ENCODE data around the gene CHPT1. TPM values are rescaled to one million over a fixed set of nuclear protein-coding genes. Genes with fewer than 3 reads are reported as not detected.
"Not testable (repeated sequence)": the region's sequence is repeated elsewhere in the genome, so short reads cannot be mapped to it uniquely, and the experiment has no call there.

CHPT1 gene
- total and polyA plus RNA-seq, 3 donors from 2014 or later, result 150 to 267 (median 154) TPM

DNA sequence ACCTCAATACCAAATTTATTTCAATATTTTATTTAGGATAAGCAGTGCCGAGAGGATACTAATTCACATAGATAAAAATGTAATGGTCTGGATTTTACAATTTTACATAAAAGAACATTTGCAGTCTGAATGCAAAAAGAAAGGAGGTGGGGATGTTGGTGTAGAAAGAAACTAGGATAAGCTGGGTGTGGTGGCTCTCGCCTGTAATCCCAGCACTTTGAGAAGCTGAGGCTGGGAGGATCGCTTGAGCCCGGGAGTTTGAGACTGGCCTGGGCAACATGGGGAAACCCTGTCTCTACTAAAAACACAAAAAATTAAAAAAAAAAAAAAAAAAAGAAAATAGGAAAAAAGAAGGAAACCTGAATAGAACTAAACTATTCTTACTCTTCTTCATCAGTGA, 25.0 kb downstream of the CHPT1 start:
- H3K36me3 ChIP-seq (ENCODE audit: low read depth, missing control alignments), result no peaks in the 10 kb centered on the region

DNA sequence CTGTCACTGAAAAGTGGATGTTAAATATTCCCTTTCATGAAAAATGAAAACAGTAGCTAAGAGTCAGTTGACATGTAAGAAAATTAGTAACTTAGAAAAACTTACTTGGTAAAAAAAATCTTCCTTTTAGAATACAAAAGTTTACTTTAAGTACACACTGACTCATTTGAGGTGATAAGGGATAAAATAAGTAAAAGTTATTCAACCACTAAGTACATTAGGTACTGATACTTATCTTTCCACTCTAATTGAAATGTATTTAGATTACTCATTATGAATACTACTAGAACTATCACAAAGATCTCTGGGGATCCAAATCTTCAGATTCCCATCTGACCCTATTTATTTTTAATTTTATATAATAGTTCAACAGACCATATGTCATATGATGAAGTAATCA, 29.7 kb downstream of the CHPT1 start:
- no peak for DNase-seq
- intact Hi-C loops (cut with DNase I; ENCODE audit: low total_unique reads), result no loop called here
- Histone ChIP-seq H3K4me1 (no peaks in the 10 kb centered on the region), H3K9me3 (no peaks in the 10 kb centered on the region), H3K27me3 (no peaks in the 10 kb centered on the region), H3K36me3 (ENCODE audit: low read depth, missing control alignments) (no peaks in the 10 kb centered on the region), H3K4me3 (no peak overlapping the region), H3K27ac (no peak overlapping the region)
- no peak for TF ChIP-seq POLR2A (IDR thresholded peaks at IDR 0.05)
- TF ChIP-seq, protein P1, sequence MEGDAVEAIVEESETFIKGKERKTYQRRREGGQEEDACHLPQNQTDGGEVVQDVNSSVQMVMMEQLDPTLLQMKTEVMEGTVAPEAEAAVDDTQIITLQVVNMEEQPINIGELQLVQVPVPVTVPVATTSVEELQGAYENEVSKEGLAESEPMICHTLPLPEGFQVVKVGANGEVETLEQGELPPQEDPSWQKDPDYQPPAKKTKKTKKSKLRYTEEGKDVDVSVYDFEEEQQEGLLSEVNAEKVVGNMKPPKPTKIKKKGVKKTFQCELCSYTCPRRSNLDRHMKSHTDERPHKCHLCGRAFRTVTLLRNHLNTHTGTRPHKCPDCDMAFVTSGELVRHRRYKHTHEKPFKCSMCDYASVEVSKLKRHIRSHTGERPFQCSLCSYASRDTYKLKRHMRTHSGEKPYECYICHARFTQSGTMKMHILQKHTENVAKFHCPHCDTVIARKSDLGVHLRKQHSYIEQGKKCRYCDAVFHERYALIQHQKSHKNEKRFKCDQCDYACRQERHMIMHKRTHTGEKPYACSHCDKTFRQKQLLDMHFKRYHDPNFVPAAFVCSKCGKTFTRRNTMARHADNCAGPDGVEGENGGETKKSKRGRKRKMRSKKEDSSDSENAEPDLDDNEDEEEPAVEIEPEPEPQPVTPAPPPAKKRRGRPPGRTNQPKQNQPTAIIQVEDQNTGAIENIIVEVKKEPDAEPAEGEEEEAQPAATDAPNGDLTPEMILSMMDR (IDR thresholded peaks at IDR 0.05), result no peak

More for the DNA sequence above, 25.0 kb downstream of the CHPT1 start:
- H3K9me3 ChIP-seq, result no peaks in the 10 kb centered on the region
- H3K27ac ChIP-seq, result no peak overlapping the region
- no peak for DNase-seq
- no peak overlapping the region for H3K4me3 ChIP-seq
- no peaks in the 10 kb centered on the region for H3K4me1 ChIP-seq
- WGBS, 2 donors, result 97% methylated on average over 4 of the region's 4 CpGs
- intact Hi-C loops (cut with DNase I; ENCODE audit: low total_unique reads), result no loop called here
- TF ChIP-seq, protein P1 (IDR thresholded peaks at IDR 0.05), result no peak
- no peak for TF ChIP-seq POLR2A (IDR thresholded peaks at IDR 0.05)
- H3K27me3 ChIP-seq, result no peaks in the 10 kb centered on the region

DNA sequence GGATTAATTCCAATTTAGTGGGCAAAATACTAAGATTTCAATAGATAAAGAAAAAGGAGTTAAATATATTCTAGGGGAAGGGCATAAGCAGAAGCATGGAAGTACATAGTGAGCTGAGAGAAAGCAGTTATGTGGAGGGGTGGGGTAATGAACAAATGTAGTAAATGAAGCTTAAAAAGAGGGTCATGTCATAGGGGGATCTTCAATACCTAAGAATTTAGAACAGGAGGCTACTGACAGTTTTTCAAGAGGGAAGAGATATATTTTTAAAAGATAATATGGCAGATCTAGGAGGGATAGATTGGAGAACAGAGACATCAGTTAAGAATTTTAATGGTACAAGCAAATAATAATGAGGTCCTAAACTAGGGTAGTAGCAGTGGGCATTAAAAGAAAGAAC, 32.4 kb downstream of the CHPT1 start:
- no peaks in the 10 kb centered on the region for H3K9me3 ChIP-seq
- TF ChIP-seq, protein P1 (IDR thresholded peaks at IDR 0.05), result no peak
- TF ChIP-seq POLR2A (IDR thresholded peaks at IDR 0.05), result no peak
- no peaks in the 10 kb centered on the region for H3K36me3 ChIP-seq (ENCODE audit: low read depth, missing control alignments)
- no peak overlapping the region for H3K4me3 ChIP-seq
- H3K4me1 ChIP-seq, result no peaks in the 10 kb centered on the region
- intact Hi-C loops (cut with DNase I; ENCODE audit: low total_unique reads), result no loop called here
- H3K27ac ChIP-seq, result no peak overlapping the region
- no peak for DNase-seq
- no peaks in the 10 kb centered on the region for H3K27me3 ChIP-seq

DNA sequence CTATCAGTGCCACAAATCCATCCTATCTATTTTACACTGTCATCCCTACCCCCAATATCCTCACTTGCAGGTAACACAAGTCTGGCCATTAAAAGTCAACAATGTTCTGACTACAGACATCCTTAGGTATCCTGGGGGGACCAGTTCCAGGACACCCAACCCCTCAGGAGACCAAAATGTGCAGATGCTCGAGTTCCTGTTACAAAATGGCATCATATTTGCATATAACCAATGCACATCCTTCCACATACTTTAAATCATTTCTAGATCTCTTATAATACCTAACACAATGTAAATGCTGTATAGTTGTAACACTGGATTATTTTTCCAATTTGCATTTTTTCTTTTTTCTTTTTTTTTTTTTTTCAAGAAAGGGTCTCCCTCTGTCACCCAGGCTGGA, 34.9 kb downstream of the CHPT1 start:
- 90 to 96% methylated on average over 1 of the region's 1 CpG for WGBS, 2 donors
- intact Hi-C loops (cut with DNase I; ENCODE audit: low total_unique reads), result no loop called here
- H3K36me3 ChIP-seq (ENCODE audit: low read depth, missing control alignments), result no peaks in the 10 kb centered on the region
- no peak for DNase-seq
- H3K27me3 ChIP-seq, result no peaks in the 10 kb centered on the region
- H3K4me3 ChIP-seq, result no peak overlapping the region
- TF ChIP-seq POLR2A (IDR thresholded peaks at IDR 0.05), result no peak
- TF ChIP-seq, protein P1 (IDR thresholded peaks at IDR 0.05), result no peak
- no peaks in the 10 kb centered on the region for H3K9me3 ChIP-seq
- no peak overlapping the region for H3K27ac ChIP-seq
- H3K4me1 ChIP-seq, result no peaks in the 10 kb centered on the region

DNA sequence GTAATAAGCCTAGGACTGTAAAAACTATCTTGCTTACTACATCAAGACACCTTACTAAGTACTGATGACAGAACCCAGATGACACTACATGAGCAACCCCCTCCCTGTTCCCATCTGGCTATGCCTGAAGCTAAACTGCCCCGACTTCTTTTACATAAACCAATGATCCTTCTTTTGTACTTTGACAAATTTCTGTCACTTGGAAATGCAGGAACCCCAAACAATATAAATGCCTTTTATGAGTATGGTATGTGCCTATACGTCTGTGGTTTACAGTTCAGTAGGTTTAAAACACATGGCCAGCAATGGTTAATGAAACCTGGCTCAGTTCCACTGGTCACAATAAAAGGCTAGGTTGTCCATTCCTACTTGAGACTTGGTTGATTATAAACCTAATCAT, 35.7 kb downstream of the CHPT1 start:
- no peak overlapping the region for H3K27ac ChIP-seq
- no peaks in the 10 kb centered on the region for H3K9me3 ChIP-seq
- intact Hi-C loops (cut with DNase I; ENCODE audit: low total_unique reads), result no loop called here
- WGBS, 2 donors, result 88 to 93% methylated on average over 2 of the region's 2 CpGs
- H3K36me3 ChIP-seq (ENCODE audit: low read depth, missing control alignments), result no peaks in the 10 kb centered on the region
- no peaks in the 10 kb centered on the region for H3K4me1 ChIP-seq
- TF ChIP-seq, protein P1 (IDR thresholded peaks at IDR 0.05), result no peak
- TF ChIP-seq POLR2A (IDR thresholded peaks at IDR 0.05), result no peak
- DNase-seq, result no peak
- H3K27me3 ChIP-seq, result no peaks in the 10 kb centered on the region
- no peak overlapping the region for H3K4me3 ChIP-seq

DNA sequence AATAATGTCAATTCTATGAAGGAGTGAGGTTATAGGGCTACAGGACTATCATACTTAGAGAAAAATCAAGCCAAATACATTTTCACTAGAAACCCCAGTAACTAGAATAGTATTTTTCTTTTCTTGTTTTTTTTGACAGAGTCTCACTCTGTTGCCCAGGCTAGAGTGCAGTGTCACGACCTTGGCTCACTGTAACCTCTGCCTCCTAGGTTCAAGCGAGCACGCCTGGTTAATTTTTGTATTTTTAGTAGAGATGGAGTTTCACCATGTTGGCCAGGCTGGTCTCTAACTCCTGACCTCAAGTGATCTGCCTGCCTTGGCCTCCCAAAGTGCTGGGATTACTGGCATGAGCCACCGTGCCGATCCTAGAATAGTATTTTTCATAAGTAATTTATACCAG, 37.0 kb downstream of the CHPT1 start:
- intact Hi-C loops (cut with DNase I; ENCODE audit: low total_unique reads), result not testable (repeated sequence)

More for the DNA sequence above, 37.0 kb downstream of the CHPT1 start:
- not testable (repeated sequence) for H3K36me3 ChIP-seq (ENCODE audit: low read depth, missing control alignments); DNase-seq; H3K4me3 ChIP-seq; H3K4me1 ChIP-seq; H3K9me3 ChIP-seq; H3K27ac ChIP-seq; H3K27me3 ChIP-seq
- 95 to 96% methylated on average over 5 of the region's 5 CpGs for WGBS, 2 donors
